Stimulated activated effector memory CD8-positive, alpha-beta T cell treated with anti-CD3 and anti-CD28 coated beads, Interleukin-12 subunit alpha, Interleukin-12 subunit beta, amount 100 ng/mL, for 72 hours (primary cell): ENCODE results near the gene PRAMEF18.
"Not testable (repeated sequence)": the region's sequence is repeated elsewhere in the genome, so short reads cannot be mapped to it uniquely, and the experiment has no call there.

Experiments used
- ATAC-seq: fragments of 150-1000 bp; cut with Tn5 transposase; 2 replicates; pipeline ENCODE4 v1.10.0; 2021
- DNase-seq, 2 donors: peaks; one replicate each; pipeline ENCODE4 v3.0.0; 2021 to 2022; ENCODE audit warnings: low spot score in 2 of 2
- H3K27ac Mint-ChIP-seq: one replicate; pipeline ENCODE4 v1.8.0; 2022; ENCODE audit warnings: mild to moderate bottlenecking, mixed read lengths
- H3K36me3 Mint-ChIP-seq: one replicate; pipeline ENCODE4 v1.8.0; 2022; ENCODE audit warnings: mild to moderate bottlenecking, mixed read lengths
- H3K4me1 Mint-ChIP-seq: one replicate; pipeline ENCODE4 v1.8.0; 2022; ENCODE audit warnings: mixed read lengths
- H3K4me3 Mint-ChIP-seq: one replicate; pipeline ENCODE4 v1.8.0; 2022; ENCODE audit warnings: mild to moderate bottlenecking, mixed read lengths
- H3K9me3 Mint-ChIP-seq: one replicate; pipeline ENCODE4 v1.8.0; 2022; ENCODE audit warnings: mixed read lengths

The PRAMEF18 gene, protein sequence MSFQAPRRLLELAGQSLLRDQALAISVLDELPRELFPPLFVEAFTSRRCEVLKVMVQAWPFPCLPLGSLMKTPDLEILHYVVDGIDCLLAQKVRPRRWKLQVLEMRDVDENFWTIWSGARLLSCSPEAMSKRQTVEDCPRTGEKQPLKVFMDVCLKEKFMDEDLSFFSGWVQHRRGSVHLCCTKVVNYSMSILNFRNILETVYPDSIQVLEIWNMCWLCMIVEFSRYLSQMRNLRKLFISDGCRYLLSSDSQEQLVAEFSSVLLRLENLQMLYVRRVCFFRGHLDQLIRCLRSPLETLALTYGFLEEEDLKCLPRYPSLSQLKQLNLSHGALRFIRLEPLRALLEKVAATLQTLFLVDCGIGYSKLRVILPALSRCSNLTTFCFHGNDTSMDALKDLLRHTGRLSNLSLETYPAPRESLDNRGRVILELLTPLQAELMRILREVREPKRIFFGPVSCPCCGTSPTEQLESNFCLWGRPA

DNA sequence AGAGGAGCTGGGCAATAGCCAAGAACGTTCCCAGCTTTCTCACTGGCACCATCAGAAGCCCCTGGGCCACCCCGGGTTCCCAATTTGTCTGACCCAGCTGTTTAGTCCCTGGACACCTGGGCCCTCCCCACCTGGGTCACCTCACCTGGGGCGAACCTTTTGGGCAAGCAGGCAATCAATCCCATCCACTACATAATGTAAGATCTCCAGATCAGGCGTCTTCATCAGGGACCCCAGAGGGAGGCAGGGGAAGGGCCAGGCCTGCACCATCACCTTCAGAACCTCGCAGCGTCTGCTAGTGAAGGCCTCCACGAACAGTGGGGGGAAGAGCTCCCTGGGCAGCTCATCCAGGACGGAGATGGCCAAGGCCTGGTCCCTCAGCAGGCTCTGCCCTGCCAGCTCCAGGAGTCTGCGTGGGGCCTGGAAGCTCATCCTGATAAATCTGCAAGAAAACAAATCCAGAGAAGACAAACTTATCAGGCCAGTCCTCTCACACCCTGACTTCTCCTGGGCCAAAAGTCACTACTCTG lies at the start of gene PRAMEF18:
PRAMEF18 (minus strand) TSS at position 480 of the 530 bp plus-strand sequence; CDS start at position 432, 48 bp downstream.
- not testable (repeated sequence) for H3K9me3 Mint-ChIP-seq, H3K4me1 Mint-ChIP-seq, H3K4me3 Mint-ChIP-seq, H3K27ac Mint-ChIP-seq, H3K36me3 Mint-ChIP-seq
- ATAC-seq (peak; percentile 42), DNase-seq (peak in 1 of 2 donors; percentile 42)

DNA sequence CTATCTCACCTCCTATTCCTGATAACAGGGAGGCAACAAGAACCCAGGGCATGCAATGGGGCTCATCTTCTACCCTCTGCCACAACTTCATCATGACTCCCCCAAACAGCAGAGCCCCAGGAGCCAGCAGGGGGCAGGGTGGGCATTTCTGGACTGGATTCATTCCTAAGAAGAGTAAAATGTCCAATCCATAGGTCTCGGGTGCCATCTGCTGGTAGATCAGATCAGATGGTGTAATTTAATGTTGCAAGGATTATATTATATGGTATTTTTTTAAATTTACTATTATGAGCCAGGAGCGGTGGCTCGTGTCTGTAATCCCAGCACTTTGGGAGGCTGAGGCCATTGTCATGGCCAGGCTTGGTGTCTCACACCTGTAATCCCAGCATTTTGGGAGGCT lies 39.2 kb upstream of the PRAMEF18 start:
- DNase-seq, ATAC-seq, H3K4me3 Mint-ChIP-seq, H3K9me3 Mint-ChIP-seq, H3K27ac Mint-ChIP-seq, H3K4me1 Mint-ChIP-seq, H3K36me3 Mint-ChIP-seq: not testable (repeated sequence)

DNA sequence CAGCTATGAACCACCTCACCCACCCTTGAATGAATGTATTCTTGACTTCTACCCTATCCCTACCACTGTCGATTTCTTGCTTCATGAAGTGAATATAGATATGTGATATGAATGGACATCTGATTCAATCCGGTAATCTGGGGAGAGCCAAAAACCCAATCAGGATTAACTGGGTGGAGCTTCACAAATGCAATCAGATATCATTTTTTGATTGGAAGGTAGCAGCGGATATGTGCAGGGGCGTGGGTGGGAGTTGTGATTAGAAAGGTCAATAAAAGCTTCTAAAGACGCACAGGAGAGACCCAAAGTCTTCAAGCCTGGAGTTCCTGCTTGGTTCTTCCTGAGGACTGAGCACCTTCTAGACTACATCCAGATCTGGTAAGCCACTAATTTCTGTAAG lies 27.9 kb upstream of the PRAMEF18 start, which contains the start of gene PRAMEF5:
PRAMEF5 (plus strand) TSS at position 301 of the 400 bp plus-strand sequence. CDS start 5,071 bp downstream, outside the sequence.
- not testable (repeated sequence) for H3K4me3 Mint-ChIP-seq, H3K9me3 Mint-ChIP-seq, ATAC-seq, H3K4me1 Mint-ChIP-seq, DNase-seq, H3K36me3 Mint-ChIP-seq, H3K27ac Mint-ChIP-seq

DNA sequence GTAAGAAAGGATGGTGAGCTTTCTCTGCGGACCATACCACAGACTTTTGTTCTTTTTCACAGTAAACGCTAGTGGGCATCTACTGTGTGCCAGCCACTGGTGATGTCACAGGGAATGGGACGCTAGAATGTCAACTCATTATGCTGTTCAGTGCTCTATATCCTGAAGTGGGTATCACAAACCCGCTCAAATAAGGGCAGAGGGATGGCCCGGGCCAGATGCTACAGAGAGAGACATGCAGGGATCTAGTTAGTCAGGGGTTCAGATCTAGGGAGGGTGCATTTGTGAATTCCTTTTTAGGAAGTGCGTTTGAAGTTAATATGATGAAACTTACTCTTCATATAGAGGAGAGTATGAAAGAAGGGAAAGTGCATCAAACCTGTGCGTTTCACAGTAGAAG lies 21.2 kb upstream of the PRAMEF18 start:
- H3K36me3 Mint-ChIP-seq, H3K4me3 Mint-ChIP-seq, H3K4me1 Mint-ChIP-seq, H3K9me3 Mint-ChIP-seq, DNase-seq, H3K27ac Mint-ChIP-seq: not testable (repeated sequence)
- ATAC-seq, result peak; percentile 21

DNA sequence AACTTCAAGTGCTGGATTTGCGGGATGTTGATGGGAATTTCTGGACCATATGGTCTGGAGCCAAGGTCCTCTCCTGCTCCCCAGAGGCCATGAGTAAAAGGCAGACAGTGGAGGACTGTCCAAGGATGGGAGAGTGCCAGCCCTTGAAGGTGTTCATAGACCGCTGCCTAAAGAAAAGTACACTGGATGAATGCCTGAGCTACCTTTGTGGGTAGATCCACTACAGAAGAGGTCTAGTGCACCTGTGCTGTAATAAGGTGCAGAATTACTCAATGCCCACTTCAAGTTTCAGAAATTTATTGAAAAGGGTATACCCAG lies 20.6 kb upstream of the PRAMEF18 start:
- ATAC-seq, H3K27ac Mint-ChIP-seq, H3K36me3 Mint-ChIP-seq, H3K4me1 Mint-ChIP-seq, H3K4me3 Mint-ChIP-seq, H3K9me3 Mint-ChIP-seq, DNase-seq: not testable (repeated sequence)

DNA sequence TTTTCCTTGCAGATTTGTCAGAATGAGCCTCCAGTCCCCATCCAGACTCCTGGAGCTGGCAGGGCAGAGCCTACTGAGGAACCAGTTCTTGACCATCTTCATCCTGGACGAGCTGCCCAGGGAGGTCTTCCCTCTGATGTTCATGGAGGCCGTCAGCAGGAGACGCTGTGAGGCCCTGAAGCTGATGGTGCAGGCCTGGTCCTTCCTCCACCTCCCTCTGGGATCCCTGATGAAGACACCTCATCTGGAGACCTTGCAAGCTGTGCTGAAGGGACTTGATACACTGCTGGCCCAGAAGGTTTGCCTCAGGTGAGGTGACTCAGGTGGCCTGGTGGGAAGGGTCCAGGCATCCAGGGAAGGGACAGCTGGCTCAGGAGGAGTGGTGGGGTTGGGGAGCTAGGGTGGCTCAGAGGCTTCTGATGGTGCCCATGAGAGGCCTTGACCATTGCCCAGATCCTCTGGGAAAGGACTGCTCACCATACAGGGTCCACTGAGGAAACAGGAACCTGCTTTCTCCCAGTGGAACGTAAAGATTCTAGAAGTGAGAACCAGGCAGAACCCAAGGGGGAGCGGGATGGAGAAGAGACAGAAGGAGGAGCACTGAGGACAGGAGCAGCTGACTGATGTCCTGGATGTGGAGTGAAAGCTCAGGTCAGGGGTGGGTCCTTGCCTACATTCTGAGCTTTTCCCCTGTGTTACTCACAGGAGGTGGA lies 20.0 kb upstream of the PRAMEF18 start:
- not testable (repeated sequence) for ATAC-seq, H3K4me3 Mint-ChIP-seq, H3K9me3 Mint-ChIP-seq, H3K27ac Mint-ChIP-seq, H3K4me1 Mint-ChIP-seq, H3K36me3 Mint-ChIP-seq
- peak in 1 of 2 donors; percentile 40 for DNase-seq

DNA sequence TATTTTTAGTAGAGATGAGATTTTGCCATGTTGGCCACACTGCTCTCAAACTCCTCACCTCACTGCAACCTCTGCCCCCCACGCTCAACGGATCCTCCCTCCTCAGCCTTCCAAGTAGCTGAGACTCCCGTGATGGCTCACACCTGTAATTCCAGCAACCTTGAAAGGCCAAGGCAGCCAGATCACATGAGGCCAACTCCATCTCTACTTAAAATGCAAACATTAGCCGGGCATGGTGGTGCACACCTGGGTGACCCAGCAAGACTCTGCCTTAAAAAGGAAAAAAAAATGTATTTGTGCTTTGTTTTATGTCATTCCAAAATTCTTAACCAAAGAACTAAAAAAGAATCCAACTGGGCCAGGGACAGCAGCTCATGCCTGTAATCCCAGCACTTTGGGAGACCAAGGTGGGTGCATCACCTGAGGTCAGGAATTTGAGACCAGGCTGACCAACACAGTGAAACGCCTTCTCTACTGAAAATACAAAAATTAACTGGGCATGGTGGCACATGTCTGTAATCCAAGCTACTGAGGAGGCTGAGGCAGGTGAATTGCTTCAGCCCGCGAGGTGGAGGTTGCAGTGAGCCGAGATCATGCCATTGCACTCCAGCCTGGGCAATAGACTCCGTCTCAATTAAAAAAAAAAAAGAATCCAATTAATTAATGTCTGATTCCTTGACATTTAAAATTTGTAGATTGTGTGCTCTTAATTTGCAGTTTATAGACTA lies 17.7 kb upstream of the PRAMEF18 start:
- H3K27ac Mint-ChIP-seq, H3K4me3 Mint-ChIP-seq, H3K9me3 Mint-ChIP-seq, H3K36me3 Mint-ChIP-seq, H3K4me1 Mint-ChIP-seq, ATAC-seq: not testable (repeated sequence)
- DNase-seq, result peak in 1 of 2 donors; percentile 32

DNA sequence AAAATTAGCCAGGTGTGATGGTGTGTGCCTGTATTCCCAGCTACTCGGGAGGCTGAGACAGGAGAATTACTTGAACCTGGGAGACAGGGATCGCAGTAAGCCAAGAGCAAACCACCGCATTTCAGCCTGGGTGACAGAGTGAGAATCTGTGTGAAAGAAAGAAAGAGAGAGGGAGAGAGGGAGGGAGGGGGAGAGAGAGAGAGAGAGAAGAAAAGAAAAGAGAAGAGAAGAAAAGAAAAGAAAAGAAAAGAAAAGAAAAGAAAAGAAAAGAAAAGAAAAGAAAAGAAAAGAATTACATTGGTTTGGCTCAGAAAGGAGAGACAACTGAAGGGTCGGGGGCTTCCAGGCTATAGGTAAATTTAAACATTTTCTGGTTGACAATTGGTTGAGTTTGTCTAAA lies 13.7 kb upstream of the PRAMEF18 start:
- not testable (repeated sequence) for H3K36me3 Mint-ChIP-seq, H3K4me1 Mint-ChIP-seq, H3K4me3 Mint-ChIP-seq, H3K9me3 Mint-ChIP-seq, H3K27ac Mint-ChIP-seq, ATAC-seq
- DNase-seq, result peak in 1 of 2 donors; percentile 32

DNA sequence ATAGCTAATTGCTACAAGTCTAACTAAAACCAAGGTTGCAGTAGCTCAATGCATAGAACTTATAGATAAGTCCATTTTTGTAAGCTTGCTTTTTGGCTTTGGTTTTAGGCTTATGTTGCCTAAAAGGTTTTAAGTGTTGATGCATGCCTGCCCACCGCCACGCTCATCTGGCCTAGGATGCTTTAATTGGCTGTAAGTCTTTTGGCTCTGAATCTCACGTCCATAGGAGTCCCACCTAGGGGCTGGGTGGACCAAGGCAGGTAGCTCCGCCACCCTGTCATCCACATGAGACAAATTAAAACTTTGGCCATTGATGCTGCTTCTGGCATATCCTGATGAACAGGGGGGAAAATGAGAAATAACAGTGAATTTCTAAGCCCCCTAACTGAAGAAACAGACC lies 11.6 kb upstream of the PRAMEF18 start:
- peak in 1 of 2 donors; percentile 26 for DNase-seq
- not testable (repeated sequence) for H3K4me1 Mint-ChIP-seq, H3K27ac Mint-ChIP-seq, H3K4me3 Mint-ChIP-seq, ATAC-seq, H3K9me3 Mint-ChIP-seq, H3K36me3 Mint-ChIP-seq

DNA sequence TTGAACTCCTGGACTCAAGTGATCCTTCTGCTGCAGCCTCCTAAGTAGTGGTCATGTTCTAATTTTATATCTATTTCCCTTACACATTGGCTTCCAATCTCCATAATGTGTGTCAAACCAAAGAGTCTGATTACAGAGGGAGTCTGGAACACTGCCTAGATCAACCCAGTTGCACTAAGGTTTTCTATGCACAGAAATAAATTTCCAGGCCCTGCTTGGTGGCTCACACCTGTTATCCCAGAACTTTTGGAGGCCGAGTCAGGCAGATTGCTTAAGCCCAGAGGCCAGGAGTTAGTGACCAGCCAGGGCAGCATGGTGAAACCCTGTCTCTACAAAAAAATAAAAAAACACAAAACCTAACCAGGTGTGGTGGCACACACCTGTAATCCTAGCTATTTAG lies 8.1 kb upstream of the PRAMEF18 start:
- H3K9me3 Mint-ChIP-seq, H3K4me1 Mint-ChIP-seq, H3K27ac Mint-ChIP-seq, H3K4me3 Mint-ChIP-seq, H3K36me3 Mint-ChIP-seq, ATAC-seq: not testable (repeated sequence)
- DNase-seq, result peak in 1 of 2 donors; percentile 44

DNA sequence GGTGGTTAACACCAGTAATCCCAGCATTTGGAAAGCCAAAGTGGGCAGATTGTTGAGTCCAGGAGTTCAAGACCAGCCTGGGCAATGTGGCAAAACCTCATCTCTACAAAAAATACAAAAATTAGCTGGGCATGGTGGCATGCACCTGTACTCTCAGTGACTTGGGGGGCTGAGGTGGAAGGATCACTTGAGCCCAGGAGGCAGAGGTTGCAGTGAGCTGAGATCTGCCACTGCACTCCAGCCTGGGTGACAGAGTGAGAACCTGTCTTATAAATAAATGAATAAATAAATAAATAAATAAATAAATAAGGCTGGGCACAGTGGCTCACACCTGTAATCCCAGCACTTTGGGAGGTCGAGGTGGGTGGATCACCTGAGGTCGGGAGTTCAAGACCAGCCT lies 6.1 kb upstream of the PRAMEF18 start:
- ATAC-seq, H3K36me3 Mint-ChIP-seq, H3K27ac Mint-ChIP-seq, H3K4me3 Mint-ChIP-seq, H3K9me3 Mint-ChIP-seq, H3K4me1 Mint-ChIP-seq: not testable (repeated sequence)
- peak in 1 of 2 donors; percentile 28 for DNase-seq

DNA sequence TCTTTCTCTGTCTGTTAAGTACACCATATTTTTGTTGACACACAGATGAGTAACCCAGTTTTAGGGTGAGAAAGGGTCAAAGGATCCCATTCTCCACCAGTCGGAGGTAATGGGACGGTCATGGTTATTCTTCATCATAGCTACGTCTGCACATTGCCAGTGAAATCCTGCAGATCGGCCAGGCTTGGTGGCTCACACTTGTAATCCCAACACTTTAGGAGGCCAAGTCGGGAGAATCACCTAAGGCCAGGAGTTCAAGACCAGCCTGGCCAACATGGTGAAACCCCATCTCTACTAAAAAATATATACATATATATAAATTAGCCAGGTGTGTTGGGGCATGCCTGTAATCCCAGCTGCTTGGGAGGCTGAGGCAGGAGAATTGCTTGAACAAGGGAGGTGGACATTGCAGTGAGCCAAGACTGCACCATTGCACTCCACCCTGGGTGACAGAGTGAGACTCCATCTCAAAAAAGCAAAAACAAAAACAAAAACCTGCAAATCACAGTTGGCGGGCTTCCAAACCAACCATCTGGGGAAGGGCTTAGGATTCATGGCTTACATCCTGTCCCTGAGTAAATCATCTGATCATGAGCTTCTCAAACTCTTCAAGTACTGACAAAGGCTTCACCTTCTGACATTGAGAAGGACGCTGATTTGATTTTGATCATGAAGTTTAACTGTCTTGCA lies 5.3 kb upstream of the PRAMEF18 start:
- not testable (repeated sequence) for H3K27ac Mint-ChIP-seq, H3K36me3 Mint-ChIP-seq, H3K4me1 Mint-ChIP-seq, H3K4me3 Mint-ChIP-seq, ATAC-seq, H3K9me3 Mint-ChIP-seq
- DNase-seq, result peak in 1 of 2 donors; percentile 42

DNA sequence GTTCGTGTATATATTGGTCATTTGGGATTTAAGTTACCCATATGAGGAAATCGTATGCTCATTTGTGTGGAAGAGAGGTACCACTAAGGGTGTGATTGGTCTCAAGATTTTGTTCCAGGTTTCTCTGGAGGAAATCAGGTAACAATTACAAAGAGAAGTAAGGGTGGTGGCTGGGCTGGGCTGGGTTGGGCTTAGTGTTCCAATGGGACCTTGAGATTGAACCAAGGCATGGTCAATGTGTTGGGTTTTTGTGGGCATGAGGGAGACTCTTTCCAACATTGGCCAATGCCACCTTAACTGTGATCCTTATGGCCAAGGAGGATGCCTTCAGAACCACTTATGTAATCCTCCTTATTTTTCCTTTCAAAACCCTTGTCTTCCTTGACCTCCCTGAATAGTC lies 4.6 kb upstream of the PRAMEF18 start:
- not testable (repeated sequence) for H3K4me1 Mint-ChIP-seq, ATAC-seq, H3K4me3 Mint-ChIP-seq, H3K36me3 Mint-ChIP-seq, H3K9me3 Mint-ChIP-seq, H3K27ac Mint-ChIP-seq
- DNase-seq, result peak in 1 of 2 donors; percentile 44

DNA sequence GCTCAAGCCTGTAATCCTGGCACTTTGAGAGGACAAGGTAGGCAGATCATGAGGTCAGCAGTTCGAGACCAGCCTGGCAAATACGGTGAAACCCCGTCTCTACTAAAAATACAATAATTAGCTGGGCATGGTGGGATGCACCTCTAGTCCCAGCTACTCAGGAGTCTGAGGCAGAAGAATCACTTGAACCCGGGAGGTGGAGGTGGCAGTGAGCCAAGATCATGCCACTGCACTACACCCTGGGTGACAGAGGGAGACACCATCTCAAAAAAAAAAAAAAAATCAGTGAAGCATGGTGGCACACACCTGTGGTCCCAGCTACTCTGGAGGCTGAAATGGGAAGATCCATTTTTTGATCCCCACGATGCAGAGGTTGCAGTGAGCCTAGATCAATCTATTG lies 4.1 kb upstream of the PRAMEF18 start:
- not testable (repeated sequence) for H3K9me3 Mint-ChIP-seq, H3K4me3 Mint-ChIP-seq, ATAC-seq, H3K4me1 Mint-ChIP-seq, H3K27ac Mint-ChIP-seq, H3K36me3 Mint-ChIP-seq
- DNase-seq, result peak in 1 of 2 donors; percentile 26

DNA sequence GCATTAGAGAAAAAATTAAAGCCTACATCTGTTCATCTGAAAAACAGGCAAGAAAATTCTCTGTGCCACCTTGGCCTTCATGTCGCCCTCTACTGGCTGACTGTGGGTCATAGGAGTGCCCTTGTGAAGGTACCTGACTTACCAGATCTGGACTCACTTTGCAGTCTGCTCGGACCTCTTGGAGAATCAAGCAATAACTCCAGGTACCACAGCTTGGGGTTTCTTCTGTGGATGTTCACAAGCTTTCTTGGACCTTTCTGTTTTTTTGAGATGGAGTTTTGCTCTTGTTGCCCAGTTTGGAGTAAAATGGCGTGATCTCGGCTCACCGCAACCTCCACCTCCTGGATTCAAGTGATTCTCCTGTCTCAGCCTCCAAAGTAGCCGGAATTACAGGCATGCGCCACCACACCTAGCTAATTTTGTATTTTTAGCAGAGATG lies 2.4 kb upstream of the PRAMEF18 start:
- Mint-ChIP-seq H3K4me3 (no peak overlapping the region), H3K9me3 (no peaks in the 10 kb centered on the region), H3K36me3 (no peaks in the 10 kb centered on the region), H3K4me1 (no peaks in the 10 kb centered on the region), H3K27ac (no peak overlapping the region)
- ATAC-seq (no peak), DNase-seq (peak in 1 of 2 donors; percentile 56)
